DMS 273 treated with DMSO at 0.1 percent for 48 hours (cell line): ENCODE results near the gene OR52E8.

Experiments
- DNase-seq: peaks from one replicate; lab custom pipeline; 2025; lab: John Stamatoyannopoulos, UW

The OR52E8 gene

GRCh38 chr11:5807580-5807979 is 49.9 kb downstream of the OR52E8 start:
- no peak for DNase-seq
